K562 (cell line): ENCODE data around the gene RHOBTB3. TPM values are rescaled to one million over a fixed set of nuclear protein-coding genes. Genes with fewer than 3 reads are reported as not detected.

Experiments used
- JUND ChIP-seq, 2 experiments: IDR thresholded peaks; 2 replicates in 1 of 2; 3 replicates in 1 of 2; pipeline ENCODE4 v1.6.1; 2011; ENCODE audit warnings: borderline replicate concordance in 2 of 2, low read depth in 2 of 2, low read length in 2 of 2, improper control_type of control experiment in 1 of 2, missing biosample characterization in 1 of 2, missing genetic modification characterization in 1 of 2, missing genetic modification reagents in 1 of 2
- KDM5B ChIP-seq: fragments of 200-600 bp; sonication (generic); IDR thresholded peaks from 2 replicates; pipeline ENCODE4 v1.6.1; 2012; ENCODE audit warnings: low read depth, mild to moderate bottlenecking, moderate library complexity, low read length, control low read depth, inconsistent platforms; ENCODE audit not compliant: insufficient replicate concordance
- MGA ChIP-seq: fragments of 450-650 bp; IDR thresholded peaks from 2 replicates; pipeline ENCODE4 v1.6.1; 2016; ENCODE audit warnings: mild to moderate bottlenecking, moderate library complexity
- PHF8 ChIP-seq: fragments of 200-600 bp; sonication (generic); IDR thresholded peaks from 2 replicates; pipeline ENCODE4 v1.6.1; 2012; ENCODE audit warnings: mixed run types, mild to moderate bottlenecking, inconsistent platforms, low read length, moderate library complexity, borderline replicate concordance
- SMARCA5 ChIP-seq: fragments of 450-650 bp; IDR thresholded peaks from 2 replicates; pipeline ENCODE4 v1.6.1; 2016
- SPI1 ChIP-seq: IDR thresholded peaks from 2 replicates; pipeline ENCODE4 v1.6.1; 2011; ENCODE audit warnings: low read depth, low read length, control low read depth, borderline replicate concordance
- ZHX1 ChIP-seq: fragments of 150-350 bp; conservative IDR thresholded peaks from 2 replicates; pipeline ENCODE4 v1.6.1; 2014; ENCODE audit warnings: low read length
- polyA plus RNA-seq, 8 experiments: library from polyadenylated mRNA; depleted of rRNA in 4 of 8; stranded (reverse) in 5 of 8; unstranded in 3 of 8; fragments of >200 nt; fragmentation: Nextera tagmentation in 2 of 8; fragmentation: Illumina TruSeq in 1 of 8; extraction: Ambion mirVana in 2 of 8; extraction: Trizol in 1 of 8; gene quantifications; 2 replicates each; pipeline versions ENCODE4 v1.2.1 to v1.2.3, GENCODE V29; 2011 to 2014; ENCODE audit warnings: inconsistent platforms in 1 of 8, missing spikeins in 1 of 8
- total RNA-seq, 7 experiments: library from RNA; depleted of rRNA in 6 of 7; stranded (reverse); fragments of >200 nt in 6 of 7; fragmentation: Illumina TruSeq in 2 of 7; extraction: Trizol in 2 of 7; gene quantifications; 2 replicates each; pipeline versions ENCODE4 v1.2.1 to v1.2.3, GENCODE V29; 2011 to 2021; ENCODE audit warnings: low replicate concordance in 1 of 7

RHOBTB3 gene
- total and polyA plus RNA-seq, 9 of the 15 experiments (the other 6 are each of a cell fraction or from before 2014, with no cell fraction given): 39.7 to 143 (median 115) TPM

DNA sequence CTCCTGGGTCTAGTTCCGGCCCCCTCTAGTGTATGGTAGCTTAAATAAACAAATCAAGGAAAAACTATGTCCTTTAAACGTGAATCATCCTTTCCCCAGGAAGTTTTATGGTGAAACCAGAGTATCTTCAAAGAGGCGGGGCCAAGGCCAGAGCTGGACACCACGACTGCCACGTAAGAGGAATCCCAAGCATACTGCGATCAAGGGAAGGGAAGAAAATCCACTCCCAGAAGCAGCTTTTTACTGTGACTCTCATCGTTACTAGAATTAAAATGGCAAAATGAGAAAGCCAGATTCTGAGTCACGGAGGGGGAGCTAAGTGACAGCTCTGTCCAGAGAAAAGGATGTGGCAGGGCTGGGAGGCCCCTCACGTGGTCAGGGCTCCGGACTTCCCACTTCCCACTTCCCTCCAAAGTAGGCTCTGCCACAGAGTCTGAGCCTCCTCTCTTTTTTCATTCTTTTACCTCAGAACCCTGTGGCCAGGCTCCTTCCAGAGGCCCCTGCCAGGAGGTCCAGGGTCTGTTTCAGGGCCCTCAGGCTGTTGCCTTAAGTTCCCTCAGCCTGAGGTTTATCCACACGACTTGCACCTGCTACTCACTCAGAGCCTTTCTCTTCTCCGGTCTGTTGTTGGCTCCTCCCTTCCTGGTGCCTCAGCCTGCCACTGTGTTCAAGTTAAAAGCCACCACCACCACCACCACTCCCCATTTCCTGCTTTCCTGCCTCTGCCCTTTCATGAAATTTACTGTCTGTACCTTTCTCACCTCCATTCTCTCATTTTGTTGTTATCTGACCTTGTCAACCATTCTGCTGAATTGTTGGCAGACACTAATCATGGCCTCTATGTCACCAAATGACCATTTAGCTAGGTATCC is 92.8 kb downstream of the RHOBTB3 start (continued):
- TF ChIP-seq MGA (peak; percentile 70), KDM5B (peak; percentile 53), PHF8 (no peak; the same call in 1 of the 2 replicates), JUND (IDR thresholded peaks at IDR 0.05; ENCODE audit: borderline replicate concordance, low read depth, low read length) (peak; percentile 60; the same call in 1 of the 2 replicates), JUND (tag; IDR thresholded peaks at IDR 0.05; ENCODE audit: borderline replicate concordance, low read depth, low read length) (0 out of 3 replicates have a peak, but pooled peaks have one; percentile 8), SMARCA5 (no peak), SPI1 (peak; percentile 82; the same call in 1 of the 2 replicates), ZHX1 (no peak)
